ENCODE results near the gene ADCY5.

ADCY5 gene

DNA sequence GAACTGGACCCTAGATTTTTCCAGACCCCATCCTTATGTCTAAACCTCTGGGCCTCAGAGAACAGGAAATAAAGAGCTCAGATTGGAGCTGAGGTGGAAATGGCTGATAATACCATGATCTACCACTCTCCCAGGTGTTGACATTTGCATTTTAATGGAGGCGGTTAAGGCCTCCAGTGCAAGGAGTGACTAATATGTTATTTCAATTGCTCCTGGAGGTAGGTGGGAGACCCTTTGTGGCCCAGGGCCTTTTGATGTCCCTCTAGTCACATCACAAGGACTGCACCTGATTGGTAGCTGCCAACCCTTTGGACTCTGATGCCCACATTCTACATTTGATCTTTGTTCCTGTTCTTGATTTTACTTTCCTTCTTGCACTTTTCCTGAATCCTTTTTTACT, 9.0 kb upstream of the ADCY5 start:
- DNase-seq = no peak

DNA sequence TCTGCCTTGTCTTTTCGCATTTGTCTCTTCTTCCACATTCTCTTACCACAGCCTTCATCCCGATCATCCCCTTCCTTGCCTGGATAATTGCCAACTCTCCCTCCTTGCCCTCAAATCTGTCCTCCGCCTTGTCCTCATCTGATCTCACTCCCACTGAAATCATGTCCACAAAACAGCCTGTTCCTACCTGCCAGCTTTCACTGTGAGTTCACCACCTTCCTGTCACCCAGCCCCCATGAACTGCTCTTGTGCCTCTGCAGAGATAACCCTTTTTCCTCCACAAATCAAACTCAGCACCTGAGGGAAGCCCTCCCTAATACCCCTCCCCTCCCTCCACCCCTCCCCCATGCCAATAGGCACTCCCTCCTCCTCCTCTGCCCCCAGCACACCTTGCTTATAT, 4.8 kb upstream of the ADCY5 start:
- no peak for DNase-seq

DNA sequence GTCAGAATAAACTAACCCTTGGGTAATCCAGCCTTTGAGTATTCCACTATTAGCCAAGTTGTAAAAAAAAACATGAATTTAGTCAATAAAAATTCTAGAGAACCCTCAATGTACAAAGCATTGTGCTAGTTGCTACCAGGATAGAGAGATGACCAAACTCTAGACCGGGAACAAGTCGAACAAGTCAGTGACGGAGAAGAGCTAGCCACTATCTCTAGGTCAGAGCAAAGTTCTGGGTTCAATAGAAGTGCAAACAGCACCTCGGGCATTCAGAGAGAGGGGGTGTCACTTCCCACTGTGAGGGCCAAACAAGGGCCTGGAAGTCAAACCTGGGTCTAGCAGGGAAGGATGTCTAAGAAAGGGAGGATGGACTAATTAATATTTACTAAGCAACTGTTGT, 2.3 kb upstream of the ADCY5 start:
- no peak for DNase-seq

DNA sequence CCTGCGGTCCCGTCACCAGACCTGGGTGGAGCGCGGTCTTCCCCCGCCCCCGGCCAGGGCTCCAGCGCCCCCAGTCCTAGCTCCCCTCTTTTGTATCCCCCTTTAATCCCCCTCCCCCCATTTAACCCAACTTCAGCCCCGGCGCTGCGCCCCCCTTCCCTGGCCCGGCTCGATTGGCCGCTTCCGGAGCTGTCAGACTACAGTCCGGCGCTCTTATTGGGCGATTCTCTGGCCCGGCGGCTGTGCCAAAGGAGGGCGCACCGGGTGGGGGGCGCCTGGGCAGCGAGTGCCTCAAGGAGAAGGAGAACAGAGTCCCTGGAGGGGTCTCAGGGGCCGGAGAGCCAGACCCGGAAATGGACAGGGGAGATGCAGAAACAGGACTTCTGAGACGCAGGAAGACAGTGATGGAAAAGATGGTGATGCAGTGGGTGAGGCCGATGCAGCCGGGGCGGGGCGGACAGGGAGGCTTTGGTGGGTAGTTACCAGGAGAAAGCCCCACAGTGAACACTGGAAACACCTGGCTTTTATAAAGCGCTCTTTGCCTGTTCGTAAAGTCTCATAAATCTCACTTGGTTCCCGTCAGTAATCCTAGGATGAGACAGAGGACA, 1.2 kb upstream of the ADCY5 start:
- DNase-seq = no peak

DNA sequence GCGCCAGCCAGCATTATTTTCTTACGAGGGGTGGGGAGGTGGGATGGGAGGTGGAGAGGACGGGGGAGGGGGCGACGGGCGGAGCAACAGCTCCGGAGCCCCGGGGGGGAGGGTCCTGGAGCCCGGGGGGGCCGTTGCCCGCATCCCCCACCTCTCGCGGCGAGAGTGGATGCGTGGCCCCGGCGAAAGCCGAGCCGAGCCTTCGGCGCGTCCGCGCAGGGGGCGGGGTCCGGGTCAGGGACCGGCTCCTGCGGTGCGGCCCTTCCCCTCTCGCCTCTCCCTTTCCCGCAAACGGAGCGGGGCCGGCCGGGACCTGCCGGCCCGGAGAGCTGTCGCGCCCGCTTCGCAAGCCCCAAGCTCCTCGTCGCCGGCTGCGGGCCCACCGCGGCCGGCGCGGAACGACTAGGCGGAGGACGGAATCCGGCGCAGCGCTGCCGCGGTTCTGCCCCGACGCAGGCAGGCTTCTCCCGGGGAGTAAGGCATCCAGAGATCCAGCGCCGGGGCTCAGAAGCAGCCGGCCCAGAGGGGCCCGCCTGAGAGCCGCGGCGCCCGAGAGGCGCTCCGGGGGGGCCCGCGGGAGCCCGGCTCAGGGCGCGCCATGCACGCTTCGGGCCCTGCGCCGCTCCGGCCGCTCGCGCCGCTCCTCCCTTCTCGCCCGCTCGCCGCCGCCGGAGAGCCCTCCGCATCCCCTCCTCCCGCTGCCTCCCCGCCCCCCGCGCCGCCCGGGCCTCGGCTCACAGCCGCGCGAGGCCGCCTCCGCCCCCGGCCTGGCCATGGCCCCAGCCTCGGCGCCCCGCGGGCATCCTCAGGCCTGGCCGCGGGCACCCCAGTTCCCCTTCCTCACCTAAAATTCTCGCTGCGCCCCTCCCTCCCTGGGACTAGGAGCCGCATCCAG, 459 bp upstream of the ADCY5 start:
- DNase-seq = no peak

DNA sequence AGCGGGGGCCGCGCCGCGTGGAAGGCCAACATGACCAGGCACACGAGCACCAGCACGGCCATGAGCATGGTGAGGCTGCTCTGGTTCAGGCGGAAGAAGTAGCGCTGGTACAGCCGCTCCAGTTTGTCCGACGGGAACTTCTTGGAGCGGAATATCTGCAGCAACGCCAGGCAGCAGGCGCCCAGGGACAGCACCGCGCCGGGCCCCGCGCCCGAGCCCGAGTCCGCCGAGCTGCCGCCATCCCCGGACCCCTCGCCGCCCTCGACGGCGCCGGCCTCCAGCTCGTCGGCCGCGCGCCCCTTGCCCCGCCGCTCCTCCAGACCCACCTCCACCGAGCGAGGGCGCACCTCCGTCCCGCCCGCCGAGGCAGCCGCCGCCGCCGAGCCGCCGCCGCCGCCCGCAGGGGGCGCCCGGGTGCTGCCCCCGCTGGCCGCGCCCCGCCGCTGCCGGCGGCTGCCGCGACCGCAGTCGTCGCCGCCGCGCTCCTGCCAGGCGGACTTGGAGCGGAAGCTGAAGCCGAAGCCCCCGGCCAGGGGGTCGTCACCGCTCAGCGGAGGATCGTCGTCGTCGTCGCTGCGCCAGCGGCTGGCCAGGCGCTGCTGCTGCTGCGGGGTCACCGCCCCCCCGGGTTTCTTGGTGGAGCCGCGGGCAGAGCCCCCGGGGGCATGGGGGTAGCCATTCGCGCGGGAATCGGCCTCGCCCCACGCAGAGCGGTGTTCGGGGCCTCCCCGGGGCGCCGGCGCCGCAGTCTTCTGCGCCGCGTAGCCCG, 957 bp downstream of the ADCY5 start:
- no peak for DNase-seq

DNA sequence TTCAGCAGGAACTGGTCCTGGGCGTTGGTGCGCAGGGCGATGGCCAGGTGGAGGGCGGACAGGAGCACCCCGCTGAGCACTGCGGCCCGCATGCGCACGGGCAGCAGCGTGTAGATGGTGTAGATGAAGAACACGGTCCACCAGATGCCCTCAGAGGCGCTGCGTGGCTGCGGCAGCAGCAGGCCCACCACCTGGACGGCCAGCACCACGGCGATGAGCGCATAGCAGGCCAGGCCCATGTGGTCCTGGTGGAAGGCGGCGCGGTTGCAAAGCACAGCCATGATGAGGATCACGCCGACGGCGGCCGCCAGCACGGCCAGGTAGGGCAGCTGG, 1.5 kb downstream of the ADCY5 start:
- DNase-seq = no peak

DNA sequence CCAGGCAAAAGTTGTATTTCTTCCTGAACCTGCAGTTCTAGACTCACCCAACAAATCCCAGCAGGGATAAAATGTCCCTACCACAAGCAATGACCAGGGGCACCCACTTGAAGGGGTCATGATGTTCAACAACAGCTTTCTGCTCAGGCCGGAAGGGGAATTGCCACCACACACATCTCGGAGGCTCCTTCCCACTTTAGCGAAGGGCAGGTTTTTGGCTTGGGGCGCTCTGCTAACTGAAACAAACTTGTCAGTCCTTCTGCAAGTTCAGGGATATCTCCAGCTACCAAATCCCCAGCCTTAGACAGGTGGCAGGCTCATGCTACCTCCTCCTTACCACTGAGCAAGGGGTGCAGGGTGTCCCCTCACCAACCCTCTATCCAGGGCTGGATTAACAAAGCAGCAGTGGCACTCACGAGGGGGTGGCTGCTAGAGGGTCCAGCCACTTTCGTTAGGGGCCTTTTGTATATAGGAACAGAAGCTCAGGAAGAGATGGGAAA, 2.2 kb downstream of the ADCY5 start:
- DNase-seq = no peak

DNA sequence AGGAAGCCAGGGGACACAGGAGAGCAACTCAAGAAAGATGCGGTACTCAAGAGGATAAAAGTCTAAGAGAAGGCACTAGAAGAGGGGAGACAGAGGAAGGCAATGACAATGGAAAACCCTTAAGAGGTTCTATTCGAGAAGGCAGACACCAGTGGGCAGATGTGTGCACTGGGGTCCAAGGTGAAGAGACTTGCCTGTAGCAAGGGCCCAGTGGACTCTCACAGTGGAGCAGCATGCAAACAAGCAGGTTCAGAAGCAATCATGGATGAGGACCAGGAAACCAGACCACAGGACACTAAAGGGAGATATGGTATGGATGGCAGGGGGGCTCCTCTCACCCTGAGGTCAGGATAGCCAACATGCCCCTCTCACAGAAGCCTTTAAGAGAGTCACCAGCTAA, 2.7 kb downstream of the ADCY5 start:
- no peak for DNase-seq

DNA sequence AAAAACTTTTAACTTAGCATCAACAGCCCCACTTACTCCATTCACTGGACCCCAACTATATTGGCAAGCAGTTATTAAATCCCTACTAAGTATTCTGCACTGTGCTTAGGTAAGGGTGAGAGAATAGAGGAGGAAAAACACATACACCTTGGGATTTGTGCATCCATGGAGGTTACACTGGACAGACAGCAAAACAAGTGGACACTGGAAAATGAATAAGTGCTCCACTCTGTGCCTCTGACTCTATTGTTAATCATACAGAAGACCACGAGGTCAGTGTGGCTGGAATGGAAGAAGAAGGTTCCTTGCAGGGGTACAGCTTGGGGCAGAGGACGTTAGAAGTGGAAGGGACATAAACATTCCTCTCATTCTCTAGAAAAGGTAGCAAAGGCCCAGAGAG, 3.2 kb downstream of the ADCY5 start:
- DNase-seq = no peak

DNA sequence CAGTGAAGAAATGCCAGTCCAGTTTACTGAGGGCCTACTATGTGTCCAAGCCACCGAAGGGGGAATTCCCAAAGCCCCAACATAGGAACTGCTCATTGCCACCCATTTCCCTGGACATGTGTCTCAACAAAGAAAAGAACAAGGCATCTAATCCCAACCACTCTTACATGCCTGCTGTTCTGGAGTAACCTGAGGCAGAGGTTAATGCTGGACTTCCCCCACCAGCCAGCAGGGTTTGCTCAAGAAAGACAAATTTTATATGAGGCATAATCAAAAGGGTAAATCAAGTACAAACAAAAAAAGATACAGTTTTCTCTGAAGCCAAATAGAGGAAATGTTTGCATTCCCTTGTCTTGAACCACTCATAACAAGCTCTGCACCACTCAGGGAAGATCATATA, 4.1 kb downstream of the ADCY5 start:
- no peak for DNase-seq

DNA sequence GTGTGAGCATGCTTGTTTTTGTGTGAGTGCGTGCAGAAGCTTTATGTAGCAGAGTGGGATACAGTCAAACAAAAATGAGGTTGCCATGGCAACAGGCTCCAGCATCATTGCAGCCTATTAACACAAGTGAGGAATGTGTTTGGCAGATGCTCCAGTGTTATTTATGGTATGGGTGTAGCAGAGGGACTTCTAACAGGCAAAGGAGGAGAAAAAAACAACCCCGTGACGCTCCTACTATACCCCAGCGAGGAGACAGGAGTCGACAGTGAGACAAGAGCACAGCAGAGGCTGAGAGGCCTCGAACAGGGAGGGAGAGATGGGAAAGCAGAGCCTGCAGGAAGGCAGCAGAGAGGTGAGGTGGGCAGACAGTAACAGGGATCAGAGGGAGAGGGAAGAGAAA, 4.9 kb downstream of the ADCY5 start:
- DNase-seq = peak; percentile 1

DNA sequence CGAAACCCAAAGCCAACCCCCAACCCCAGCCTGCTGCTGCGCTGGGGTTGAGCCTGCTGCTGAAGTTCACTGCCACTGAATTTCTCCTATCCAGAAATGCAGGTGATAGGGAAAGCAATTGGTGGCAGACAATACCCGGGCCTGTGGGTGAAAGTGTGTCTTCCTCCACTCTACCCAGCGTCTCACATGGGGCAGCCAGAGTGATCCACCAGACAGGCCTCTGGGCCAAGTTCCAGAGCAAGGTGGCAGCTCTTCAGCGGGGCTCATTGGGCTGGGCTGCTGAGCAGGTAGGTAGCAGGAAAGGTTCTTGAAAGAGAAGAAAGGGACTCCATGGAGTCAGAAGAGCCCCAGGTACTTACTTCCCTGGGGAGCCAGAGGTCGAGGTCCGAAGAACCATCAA, 6.0 kb downstream of the ADCY5 start:
- DNase-seq = no peak

DNA sequence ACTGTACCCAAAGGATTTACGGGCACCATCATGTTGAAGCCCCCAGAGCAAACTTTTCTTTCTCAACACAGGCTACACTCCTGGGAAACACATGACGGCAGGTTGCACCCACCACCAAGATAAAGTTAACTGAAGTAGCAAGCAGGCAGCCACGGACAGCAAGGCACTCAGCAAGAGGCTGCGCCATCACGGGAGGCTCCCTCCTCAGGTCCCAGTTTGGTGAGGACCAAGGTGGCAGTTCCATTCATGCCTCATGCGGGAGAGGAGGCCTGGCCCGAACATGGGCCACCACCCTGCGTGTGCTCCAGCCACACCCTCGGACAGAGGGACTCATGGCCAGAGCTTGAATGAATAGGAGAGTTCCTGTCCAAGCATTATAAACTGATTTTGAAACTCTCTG, 6.8 kb downstream of the ADCY5 start:
- no peak for DNase-seq

DNA sequence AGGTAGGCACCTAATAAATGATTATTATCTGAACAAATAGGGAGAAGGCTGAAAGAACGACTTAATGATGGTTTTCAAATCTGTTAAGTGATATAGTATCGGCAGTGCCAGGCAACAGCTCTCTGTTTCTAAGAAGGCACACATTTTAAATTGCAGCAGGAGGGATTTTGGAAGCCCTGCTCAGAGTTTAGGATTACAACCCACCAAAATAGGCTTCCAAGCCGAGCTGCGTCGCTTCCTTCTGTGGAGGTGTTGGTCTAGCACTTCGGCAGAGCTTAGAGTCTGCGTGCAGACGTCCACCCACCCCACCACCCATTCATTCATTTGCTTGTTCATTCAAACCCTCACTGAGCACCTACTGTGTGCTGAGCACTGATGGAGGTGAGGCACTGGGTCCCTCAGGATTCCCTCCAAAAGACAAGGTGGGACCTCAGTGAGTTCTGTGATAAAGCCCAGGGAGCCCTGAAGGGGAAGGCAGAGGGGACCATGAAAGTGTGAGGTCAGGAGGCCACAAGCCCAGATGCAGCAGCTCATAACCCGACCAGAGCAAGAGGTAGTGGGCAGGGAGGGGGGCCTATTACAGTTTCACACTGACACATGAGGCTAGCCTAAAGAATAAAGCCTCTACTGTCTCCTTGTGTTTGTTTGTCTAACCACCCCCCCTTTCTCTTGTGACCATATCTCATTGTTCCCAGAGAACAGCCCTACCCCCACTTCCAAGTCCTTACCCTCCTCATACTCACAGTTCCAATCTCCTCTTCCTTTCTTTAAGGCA, 8.9 kb downstream of the ADCY5 start:
- DNase-seq = no peak

DNA sequence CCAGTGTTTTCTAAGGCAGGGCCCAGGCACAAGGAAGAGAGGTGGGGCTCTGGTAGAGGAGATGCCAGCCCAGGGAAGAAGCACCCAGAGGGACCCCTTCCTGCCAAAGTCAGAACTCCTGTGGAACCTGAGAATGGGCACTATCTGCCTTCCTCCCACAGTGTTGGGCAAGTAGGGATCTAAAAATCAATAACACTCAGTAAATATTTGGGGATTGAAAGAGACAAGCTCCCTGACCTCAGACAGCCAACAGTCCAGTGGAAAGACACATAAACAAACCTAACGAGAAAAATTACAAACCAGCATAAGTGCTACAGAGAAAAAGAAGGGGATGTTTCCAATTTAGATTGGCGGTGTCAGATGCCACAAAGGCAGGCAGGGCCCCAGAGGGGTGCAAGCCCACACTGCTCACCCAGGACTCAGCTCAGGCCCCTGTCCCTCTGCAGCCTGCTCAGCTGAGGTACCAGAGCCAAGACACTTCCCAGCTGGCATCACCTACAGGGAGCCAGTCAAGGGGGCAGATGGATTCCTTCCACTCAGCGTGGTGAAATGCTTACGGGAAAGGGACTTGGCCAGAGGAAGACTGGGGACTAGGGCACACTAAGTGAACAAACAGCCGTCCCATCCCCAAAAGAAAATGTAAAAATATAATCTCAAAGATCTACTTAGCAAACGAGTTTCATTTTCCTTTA, 15.9 kb downstream of the ADCY5 start:
- no peak for DNase-seq

DNA sequence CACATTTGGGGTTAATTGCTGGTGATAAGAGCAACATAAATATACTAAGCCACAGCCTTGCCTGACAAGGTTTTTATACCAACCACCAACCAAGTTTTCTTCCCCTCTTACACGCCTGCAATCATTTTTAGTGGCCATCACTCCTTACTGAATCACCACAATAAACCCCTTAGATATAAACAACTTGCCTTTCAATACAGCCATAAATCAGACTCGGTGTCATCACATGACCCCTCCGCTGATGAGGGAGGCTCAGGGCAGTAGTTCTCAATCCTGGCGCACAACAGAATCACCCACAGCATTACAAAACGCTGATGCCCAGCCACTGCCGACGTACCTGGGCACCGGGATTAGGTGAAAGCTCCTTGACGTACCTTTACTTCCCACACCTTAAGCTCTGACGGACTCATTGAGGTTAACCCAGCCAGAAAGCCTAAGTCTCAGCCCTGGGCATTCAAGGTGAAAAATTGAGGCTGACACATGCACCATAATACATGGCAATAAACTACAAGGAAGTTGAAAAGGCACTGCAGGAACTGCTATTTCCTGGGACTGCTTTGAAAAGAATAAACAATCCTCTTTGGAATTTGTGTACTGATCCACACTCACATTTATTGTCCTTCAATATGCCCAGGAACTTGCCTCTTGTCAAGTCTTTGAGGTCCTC, 17.1 kb downstream of the ADCY5 start:
- no peak for DNase-seq

DNA sequence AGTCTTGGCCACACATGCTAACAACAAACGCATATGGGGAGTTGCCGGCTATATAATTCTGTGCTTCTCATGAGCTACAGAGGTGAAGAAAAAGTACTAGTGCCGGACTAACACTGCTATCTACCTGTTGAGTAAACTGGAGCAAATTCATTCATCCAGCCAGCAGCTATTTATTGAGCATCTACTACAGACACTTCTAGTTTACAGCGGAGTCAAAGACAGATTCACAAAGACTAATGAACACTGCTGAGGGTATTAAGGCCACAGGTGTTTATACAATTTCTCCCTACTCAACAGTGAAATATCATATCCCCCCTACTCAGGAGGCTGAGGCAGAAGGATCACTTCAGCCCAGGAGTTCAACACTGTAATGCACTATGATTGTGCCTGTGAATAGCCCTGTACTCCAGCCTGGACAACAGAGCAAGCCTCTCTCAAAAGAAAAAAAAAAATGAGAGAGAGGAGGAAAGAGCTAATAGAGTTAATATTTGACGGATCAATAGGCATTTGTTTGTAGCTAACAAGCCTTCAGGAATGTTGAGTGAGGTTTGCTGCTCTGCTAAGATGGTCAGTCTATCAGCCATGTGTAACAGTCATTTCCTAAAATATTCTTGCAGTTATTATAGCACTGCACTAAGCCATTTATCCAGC, 17.8 kb downstream of the ADCY5 start:
- no peak for DNase-seq

DNA sequence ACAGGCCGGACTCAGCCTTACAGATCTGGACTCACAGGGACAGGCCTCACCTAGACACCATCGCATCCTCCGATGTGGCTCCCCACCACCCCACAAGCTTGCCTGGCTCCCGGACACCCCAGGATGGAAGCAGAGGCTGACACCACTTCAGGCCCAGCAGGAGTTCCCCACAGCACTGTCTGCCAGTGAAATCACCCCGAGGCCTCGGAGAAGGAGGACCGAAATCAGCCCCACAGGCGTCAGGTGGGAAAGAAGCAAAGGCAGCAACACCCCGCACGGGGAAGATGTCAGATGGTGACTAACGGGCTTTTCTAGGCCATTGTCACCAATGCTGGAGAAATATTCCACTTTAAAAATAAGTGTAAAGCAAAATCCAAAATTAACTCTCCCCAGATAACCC, 18.6 kb downstream of the ADCY5 start:
- DNase-seq = no peak

DNA sequence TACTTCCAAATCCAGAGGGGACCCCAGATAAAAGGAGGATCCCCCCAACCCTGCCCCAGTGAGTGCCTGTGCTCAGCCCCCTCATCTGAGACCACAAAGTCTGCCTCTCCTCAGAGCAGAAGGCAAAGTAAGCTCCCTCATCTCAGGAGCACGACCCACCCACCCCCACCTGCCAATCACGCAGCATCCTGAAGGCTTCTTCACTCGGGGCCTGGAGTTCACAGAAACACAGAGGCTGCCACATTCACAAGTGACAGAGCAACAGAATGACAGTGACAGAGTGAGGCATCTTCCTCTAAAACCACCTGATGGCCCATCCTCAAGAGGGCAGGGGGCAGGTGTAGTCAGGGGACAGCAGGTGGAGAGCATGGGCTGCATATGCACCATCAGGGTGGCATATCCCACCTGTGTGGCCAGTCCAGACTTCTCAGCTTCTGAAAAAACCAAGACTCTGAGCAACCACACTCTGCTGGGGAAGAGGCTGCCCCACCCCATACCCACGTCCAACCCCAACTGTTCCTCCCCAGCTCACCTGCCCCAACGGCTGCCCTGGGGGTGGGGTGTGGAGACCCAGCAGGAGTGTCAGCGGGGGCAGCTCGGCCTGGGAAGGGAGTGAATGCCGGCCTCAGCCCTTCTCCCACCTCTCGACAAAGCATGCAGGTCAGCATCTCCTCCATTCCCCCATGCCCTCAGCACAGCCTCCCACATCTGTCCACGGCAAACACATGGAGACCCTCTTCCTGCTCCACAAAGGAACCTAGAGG, 19.3 kb downstream of the ADCY5 start:
- no peak for DNase-seq
